A549 (cell line): Measurements from ENCODE around the gene NUMB. TPM values are rescaled to one million over a fixed set of nuclear protein-coding genes. Genes with fewer than 3 reads are reported as not detected.

Experiments
- ATAC-seq, 2 experiments: fragments of 200-7000 bp in 1 of 2; fragments of >200 bp in 1 of 2; cut with Nextera tagmentation in 1 of 2; cut with Tn5 transposase in 1 of 2; 3 replicates each; pipeline versions ENCODE4 v1.8.0 to v1.9.1; 2018 to 2020; ENCODE audit warnings: mild to moderate bottlenecking in 1 of 2, moderate library complexity in 1 of 2
- CTCF ChIA-PET: fragments of 300-600 bp; sonication (Branson Sonifier 250); formaldehyde crosslinking; extraction: SDS; loops from one replicate; lab custom pipeline; 2021; ENCODE audit warnings: antibody characterized with exemption, inconsistent platforms; lab: Yijun Ruan, JAX
- POLR2A ChIA-PET: fragments of 350-600 bp; formaldehyde crosslinking; extraction: SDS; loops from one replicate; lab custom pipeline; 2021; ENCODE audit warnings: antibody characterized with exemption, inconsistent platforms; lab: Yijun Ruan, JAX
- DNase-seq, 2 experiments: peaks; one replicate each; pipeline versions ENCODE4 v3.0.0 to v3.0.0-alpha.2; 2011 to 2016; ENCODE audit warnings: low read depth in 1 of 2, low spot score in 1 of 2
- FAIRE-seq: peaks from 2 replicates; lab custom pipeline; 2011; peaks lifted over from hg19 to GRCh38; lab: Jason Lieb, UNC
- H3K27ac ChIP-seq, 2 experiments: fragments of >200 bp; sonication (Bioruptor Twin); formaldehyde crosslinking; 3 replicates each; pipeline ENCODE4 v1.5.1; 2016 to 2017
- H3K4me1 ChIP-seq: fragments of >200 bp; sonication (Bioruptor Twin); formaldehyde crosslinking; 3 replicates; pipeline ENCODE4 v1.6.1; 2016
- H3K4me2 ChIP-seq: fragments of >200 bp; sonication (Bioruptor Twin); formaldehyde crosslinking; 3 replicates; pipeline ENCODE4 v1.6.1; 2016
- H3K4me3 ChIP-seq: fragments of >200 bp; sonication (Bioruptor Twin); formaldehyde crosslinking; 3 replicates; pipeline ENCODE4 v1.5.1; 2016
- H3K9me3 ChIP-seq: fragments of >200 bp; sonication (Bioruptor Twin); formaldehyde crosslinking; 3 replicates; pipeline ENCODE4 v1.6.1; 2016
- BCL3 ChIP-seq: fragments of >200 bp; sonication (Bioruptor Twin); formaldehyde crosslinking; IDR thresholded peaks from 3 replicates; pipeline ENCODE4 v1.6.1; 2016
- BHLHE40 ChIP-seq: IDR thresholded peaks from 2 replicates; pipeline ENCODE4 v1.6.1; 2012; ENCODE audit warnings: low read depth, low read length, inconsistent platforms
- CEBPB ChIP-seq, 2 experiments: fragments of >200 bp in 1 of 2; sonication (Bioruptor Twin) in 1 of 2; formaldehyde crosslinking in 1 of 2; IDR thresholded peaks; 2 replicates each; pipeline ENCODE4 v1.6.1; 2012 to 2016
- CHD4 ChIP-seq: fragments of 200-600 bp; sonication (generic); IDR thresholded peaks from 2 replicates; pipeline ENCODE4 v1.6.1; 2016; ENCODE audit warnings: antibody characterized with exemption, mild to moderate bottlenecking, borderline replicate concordance
- FOSL2 ChIP-seq, 2 experiments: fragments of 450-650 bp in 1 of 2; fragments of >200 bp in 1 of 2; sonication (Bioruptor Twin) in 1 of 2; formaldehyde crosslinking; IDR thresholded peaks; 2 replicates each; pipeline versions ENCODE4 v1.5.0 to v1.6.1; 2016 to 2020; ENCODE audit warnings: mild to moderate bottlenecking in 1 of 2, moderate library complexity in 1 of 2
- HOXA7 ChIP-seq: fragments of 250-450 bp; sonication (Bioruptor Pico); IDR thresholded peaks from 2 replicates; pipeline ENCODE4 v1.5.0; 2020; ENCODE audit warnings: mild to moderate bottlenecking, moderate library complexity
- HOXB13 ChIP-seq: fragments of 250-450 bp; sonication (Bioruptor Pico); IDR thresholded peaks from 2 replicates; pipeline ENCODE4 v1.5.0; 2020; ENCODE audit warnings: low read depth, mild to moderate bottlenecking, moderate library complexity
- HOXB5 ChIP-seq: fragments of 250-450 bp; sonication (Bioruptor Pico); IDR thresholded peaks from 2 replicates; pipeline ENCODE4 v1.5.0; 2020; ENCODE audit warnings: mild to moderate bottlenecking, moderate library complexity
- JUNB ChIP-seq: fragments of >200 bp; sonication (Bioruptor Twin); formaldehyde crosslinking; IDR thresholded peaks from 2 replicates; pipeline ENCODE4 v1.6.1; 2016
- MAFK ChIP-seq: fragments of 450-650 bp; IDR thresholded peaks from 2 replicates; pipeline ENCODE4 v1.6.1; 2014; ENCODE audit not compliant: partially characterized antibody
- NFE2L2 ChIP-seq: fragments of 150-350 bp; conservative IDR thresholded peaks from 2 replicates; pipeline ENCODE4 v1.6.1; 2014; ENCODE audit warnings: low read length
- RNF2 ChIP-seq: fragments of 200-600 bp; sonication (generic); IDR thresholded peaks from 2 replicates; pipeline ENCODE4 v1.6.1; 2016; ENCODE audit warnings: low read depth, mild to moderate bottlenecking, antibody characterized with exemption, moderate library complexity, borderline replicate concordance
- SMC3 ChIP-seq: fragments of >200 bp; sonication (Bioruptor Twin); formaldehyde crosslinking; IDR thresholded peaks from 3 replicates; pipeline ENCODE4 v1.6.1; 2018; ENCODE audit warnings: inconsistent platforms
- SREBF2 ChIP-seq: fragments of 450-650 bp; IDR thresholded peaks from 2 replicates; pipeline ENCODE4 v1.6.1; 2014; ENCODE audit warnings: mild to moderate bottlenecking, moderate library complexity
- ZC3H11A ChIP-seq: fragments of 450-650 bp; IDR thresholded peaks from 2 replicates; pipeline ENCODE4 v1.6.1; 2014; ENCODE audit warnings: antibody characterized with exemption, mild to moderate bottlenecking
- ZNF302 ChIP-seq: fragments of 250-450 bp; sonication (Bioruptor Pico); IDR thresholded peaks from 2 replicates; pipeline ENCODE4 v1.9.0; 2021; ENCODE audit warnings: inconsistent platforms, mild to moderate bottlenecking, moderate library complexity
- ZSCAN20 ChIP-seq: fragments of 250-450 bp; sonication (Bioruptor Pico); IDR thresholded peaks from 2 replicates; pipeline ENCODE4 v1.8.0; 2022; ENCODE audit warnings: mild to moderate bottlenecking, moderate library complexity
- WGBS: methylation state at CpG from one replicate; pipeline ENCODE4 v1.1.6; 2017; ENCODE audit errors: missing lambda C conversion rate; 5-methylcytosine and 5-hydroxymethylcytosine counted together
- polyA plus RNA-seq, 4 experiments: library from polyadenylated mRNA; depleted of rRNA in 3 of 4; stranded (reverse); fragments of >200 nt; fragmentation: RNase III in 1 of 4; extraction: RNeasy Plus Mini Kit Qiagen cat#74134 plus additional on column Dnase treatment in 1 of 4; gene quantifications; 2 replicates in 3 of 4; 3 replicates in 1 of 4; pipeline ENCODE4 v1.2.3, GENCODE V29; 2011 to 2017
- TF ChIP-seq, protein P1 (sequence below): fragments of 200-600 bp; sonication (generic); IDR thresholded peaks from 2 replicates; pipeline ENCODE4 v1.6.1; 2016; ENCODE audit warnings: antibody characterized with exemption, mild to moderate bottlenecking, moderate library complexity
- TF ChIP-seq, protein P2 (sequence below): fragments of >200 bp; sonication (Bioruptor Twin); formaldehyde crosslinking; IDR thresholded peaks from 2 replicates; pipeline ENCODE4 v1.6.1; 2016
- TF ChIP-seq, protein P3 (sequence below): IDR thresholded peaks from 2 replicates; pipeline ENCODE4 v1.6.1; 2012

NUMB gene
- polyA plus RNA-seq, 2 of the 4 experiments (the other 2 are of a cell fraction) = 40.8 to 151 TPM

DNA sequence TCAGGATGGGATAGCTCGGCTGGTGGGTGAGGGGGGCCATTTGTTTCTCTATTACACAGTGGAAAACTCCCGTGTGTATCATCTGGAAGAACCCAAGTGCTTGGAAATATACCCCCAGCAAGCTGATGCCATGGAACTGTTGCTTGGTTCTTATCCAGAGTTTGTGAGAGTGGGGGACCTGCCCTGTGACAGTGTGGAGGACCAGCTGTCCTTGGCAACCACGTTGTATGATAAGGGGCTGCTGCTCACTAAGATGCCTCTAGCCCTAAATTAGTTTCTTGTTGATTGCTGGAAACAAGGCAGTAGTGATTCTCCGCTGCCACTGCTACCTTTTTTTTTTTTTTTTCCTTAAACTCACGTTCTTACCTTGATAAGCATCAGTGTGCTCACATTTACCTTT lies 34.3 kb upstream of the NUMB start:
- POLR2A ChIA-PET = no interaction called here
- TF ChIP-seq HOXA7 = no peak
- TF ChIP-seq HOXB5 = no peak
- TF ChIP-seq CEBPB (IDR thresholded peaks at IDR 0.05) = no peak
- TF ChIP-seq RNF2 = no peak
- TF ChIP-seq JUNB = no peak
- TF ChIP-seq HOXB13 (CRISPR knock-in tag) = no peak
- no peak for TF ChIP-seq ZSCAN20
- TF ChIP-seq MAFK = no peak
- TF ChIP-seq CHD4 = no peak
- no peak for TF ChIP-seq SREBF2
- no peak for TF ChIP-seq BCL3
- TF ChIP-seq, protein P1, sequence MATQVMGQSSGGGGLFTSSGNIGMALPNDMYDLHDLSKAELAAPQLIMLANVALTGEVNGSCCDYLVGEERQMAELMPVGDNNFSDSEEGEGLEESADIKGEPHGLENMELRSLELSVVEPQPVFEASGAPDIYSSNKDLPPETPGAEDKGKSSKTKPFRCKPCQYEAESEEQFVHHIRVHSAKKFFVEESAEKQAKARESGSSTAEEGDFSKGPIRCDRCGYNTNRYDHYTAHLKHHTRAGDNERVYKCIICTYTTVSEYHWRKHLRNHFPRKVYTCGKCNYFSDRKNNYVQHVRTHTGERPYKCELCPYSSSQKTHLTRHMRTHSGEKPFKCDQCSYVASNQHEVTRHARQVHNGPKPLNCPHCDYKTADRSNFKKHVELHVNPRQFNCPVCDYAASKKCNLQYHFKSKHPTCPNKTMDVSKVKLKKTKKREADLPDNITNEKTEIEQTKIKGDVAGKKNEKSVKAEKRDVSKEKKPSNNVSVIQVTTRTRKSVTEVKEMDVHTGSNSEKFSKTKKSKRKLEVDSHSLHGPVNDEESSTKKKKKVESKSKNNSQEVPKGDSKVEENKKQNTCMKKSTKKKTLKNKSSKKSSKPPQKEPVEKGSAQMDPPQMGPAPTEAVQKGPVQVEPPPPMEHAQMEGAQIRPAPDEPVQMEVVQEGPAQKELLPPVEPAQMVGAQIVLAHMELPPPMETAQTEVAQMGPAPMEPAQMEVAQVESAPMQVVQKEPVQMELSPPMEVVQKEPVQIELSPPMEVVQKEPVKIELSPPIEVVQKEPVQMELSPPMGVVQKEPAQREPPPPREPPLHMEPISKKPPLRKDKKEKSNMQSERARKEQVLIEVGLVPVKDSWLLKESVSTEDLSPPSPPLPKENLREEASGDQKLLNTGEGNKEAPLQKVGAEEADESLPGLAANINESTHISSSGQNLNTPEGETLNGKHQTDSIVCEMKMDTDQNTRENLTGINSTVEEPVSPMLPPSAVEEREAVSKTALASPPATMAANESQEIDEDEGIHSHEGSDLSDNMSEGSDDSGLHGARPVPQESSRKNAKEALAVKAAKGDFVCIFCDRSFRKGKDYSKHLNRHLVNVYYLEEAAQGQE = no peak
- TF ChIP-seq, protein P2, sequence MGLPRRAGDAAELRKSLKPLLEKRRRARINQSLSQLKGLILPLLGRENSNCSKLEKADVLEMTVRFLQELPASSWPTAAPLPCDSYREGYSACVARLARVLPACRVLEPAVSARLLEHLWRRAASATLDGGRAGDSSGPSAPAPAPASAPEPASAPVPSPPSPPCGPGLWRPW = no peak
- TF ChIP-seq FOSL2 (IDR thresholded peaks at IDR 0.05) = no peak
- TF ChIP-seq FOSL2 (CRISPR knock-in tag; IDR thresholded peaks at IDR 0.05) = no peak
- no peak for TF ChIP-seq NFE2L2
- TF ChIP-seq ZC3H11A = no peak
- TF ChIP-seq ZNF302 (CRISPR knock-in tag) = no peak
- TF ChIP-seq, protein P3, sequence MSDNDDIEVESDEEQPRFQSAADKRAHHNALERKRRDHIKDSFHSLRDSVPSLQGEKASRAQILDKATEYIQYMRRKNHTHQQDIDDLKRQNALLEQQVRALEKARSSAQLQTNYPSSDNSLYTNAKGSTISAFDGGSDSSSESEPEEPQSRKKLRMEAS = no peak
- TF ChIP-seq BHLHE40 = no peak
- Histone ChIP-seq H3K27ac (no peak overlapping the region), H3K9me3 (no peaks in the 10 kb centered on the region), H3K4me1 (peaks cover 18% of the 10 kb centered on the region; the same call in 2 of the 3 replicates), H3K4me3 (no peak overlapping the region), H3K4me2 (peak overlapping the region; percentile 92)
- ATAC-seq (no peak), DNase-seq (no peak), FAIRE-seq (no peak)
- 82% methylated on average over 5 of the region's 5 CpGs for WGBS
- CTCF ChIA-PET = interaction anchor here (5.5 kb wide), 1 partner anchor 16 kb away, joined by 26 read pairs; no protein-coding TSS in a partner anchor

GRCh38 chr14:73492043-73492552 lies 33.8 kb upstream of the NUMB start:
- no peak for ATAC-seq

More at GRCh38 chr14:73492043-73492552, 33.8 kb upstream of the NUMB start:
- ChIA-PET POLR2A (interaction anchor here (1.2 to 2.2 kb wide), 3 partner anchors 34 to 360 kb away, joined by 4 to 22 read pairs (median 10); partner anchors contain the start of genes ACOT2, NUMB and PTGR2), CTCF (interaction anchor here (1.2 to 5.5 kb wide), 3 partner anchors 16 to 142 kb away, joined by 3 to 26 read pairs (median 11); no protein-coding TSS in a partner anchor)
- no peak for FAIRE-seq
- DNase-seq = no peak
- Histone ChIP-seq H3K27ac (peak overlapping the region; percentile 88 to 99; a peak in 5 of 6 replicates), H3K4me3 (peak overlapping the region; percentile 81), H3K9me3 (no peaks in the 10 kb centered on the region), H3K4me1 (peaks cover 18% of the 10 kb centered on the region; the same call in 2 of the 3 replicates), H3K4me2 (peak overlapping the region; percentile 92)
- 90% methylated on average over 23 of the region's 24 CpGs for WGBS
- TF ChIP-seq SMC3 = no peak
